Measurements from ENCODE around the gene SH3PXD2A. TPM values are rescaled to one million over a fixed set of nuclear protein-coding genes. Genes with fewer than 3 reads are reported as not detected.
A peak's percentile ranks its signal among the peaks of the same experiment; 100 is the strongest.

The SH3PXD2A gene
- total RNA-seq, 4 donors from 2014 or later = 9.4 to 20.6 (median 11.2) TPM

GRCh38 chr10:103895411-103896186 is 40.2 kb upstream of the SH3PXD2A start:
- no peak for DNase-seq
- Histone ChIP-seq H3K36me3 (peaks cover 26 to 32% of the 10 kb centered on the region in 2 donors), H3K9me3 (no peaks in the 10 kb centered on the region), H3K4me1 (peaks cover 0 to 21% of the 10 kb centered on the region in 2 donors), H3K4me3 (replicated peaks in 1 of 3) (no peak overlapping the region), H3K27me3 (no peaks in the 10 kb centered on the region), H3K27ac (peak overlapping the region; percentile 4 to 78 (median 60))
- intact Hi-C loops (cut with DNase I) = no loop called here
- TF ChIP-seq CTCF (IDR thresholded peaks at IDR 0.05) (no peak), POLR2A (IDR thresholded peaks at IDR 0.05) (no peak)
- WGBS, 2 donors = 57 to 73% methylated on average over 9 of the region's 9 CpGs

GRCh38 chr10:103894441-103894864 is 39.1 kb upstream of the SH3PXD2A start:
- 44 to 54% methylated on average over 4 of the region's 4 CpGs for WGBS, 2 donors
- H3K4me1 ChIP-seq = peaks cover 0 to 21% of the 10 kb centered on the region in 2 donors
- no peaks in the 10 kb centered on the region for H3K27me3 ChIP-seq
- DNase-seq = no peak
- TF ChIP-seq POLR2A (IDR thresholded peaks at IDR 0.05) (no peak), CTCF (IDR thresholded peaks at IDR 0.05) (no peak)
- H3K36me3 ChIP-seq = peaks cover 20 to 32% of the 10 kb centered on the region in 2 donors
- H3K9me3 ChIP-seq = no peaks in the 10 kb centered on the region
- intact Hi-C loops (cut with DNase I) = no loop called here
- peak overlapping the region; percentile 4 to 78 (median 60) for H3K27ac ChIP-seq
- H3K4me3 ChIP-seq (replicated peaks in 1 of 3) = no peak overlapping the region

- peaks cover 0 to 21% of the 10 kb centered on the region in 2 donors for H3K4me1 ChIP-seq
- TF ChIP-seq POLR2A (IDR thresholded peaks at IDR 0.05) (no peak), CTCF (IDR thresholded peaks at IDR 0.05) (no peak)
- H3K36me3 ChIP-seq = peaks cover 15 to 26% of the 10 kb centered on the region in 2 donors
These were observed 38.4 kb upstream of the SH3PXD2A start for GRCh38 chr10:103893817-103894216.

GRCh38 chr10:103892181-103892580 is 36.8 kb upstream of the SH3PXD2A start:
- Histone ChIP-seq H3K27ac (no peak overlapping the region), H3K27me3 (no peaks in the 10 kb centered on the region), H3K4me1 (peaks cover 0 to 24% of the 10 kb centered on the region in 2 donors), H3K4me3 (replicated peaks in 1 of 3) (no peak overlapping the region), H3K9me3 (no peaks in the 10 kb centered on the region), H3K36me3 (peaks cover 2 to 10% of the 10 kb centered on the region in 2 donors)
- no peak for DNase-seq
- intact Hi-C loops (cut with DNase I) = no loop called here
- 93 to 96% methylated on average over 3 of the region's 3 CpGs for WGBS, 2 donors
- TF ChIP-seq CTCF (IDR thresholded peaks at IDR 0.05) = no peak
- no peak for TF ChIP-seq POLR2A (IDR thresholded peaks at IDR 0.05)

More at GRCh38 chr10:103893817-103894216, 38.4 kb upstream of the SH3PXD2A start:
- 45 to 52% methylated on average over 2 of the region's 2 CpGs for whole genome bisulfite sequencing, 2 donors
- Histone ChIP-seq H3K9me3 (no peaks in the 10 kb centered on the region), H3K4me3 (replicated peaks in 1 of 3) (no peak overlapping the region), H3K27ac (peak overlapping the region; percentile 22 to 78 (median 29)), H3K27me3 (no peaks in the 10 kb centered on the region)
- intact Hi-C loops (cut with DNase I) = no loop called here
- no peak for DNase-seq

GRCh38 chr10:103890688-103891087 is 35.3 kb upstream of the SH3PXD2A start:
- no peak for DNase-seq
- 90 to 91% methylated on average over 2 of the region's 2 CpGs for WGBS, 2 donors
- Histone ChIP-seq H3K4me1 (peaks cover 0 to 22% of the 10 kb centered on the region in 2 donors), H3K36me3 (peaks cover 0 to 10% of the 10 kb centered on the region in 2 donors), H3K27me3 (no peaks in the 10 kb centered on the region), H3K9me3 (no peaks in the 10 kb centered on the region), H3K4me3 (replicated peaks in 1 of 3) (no peak overlapping the region), H3K27ac (peak overlapping the region in 1 of 3 donors; percentile 5)
- intact Hi-C loops (cut with DNase I) = no loop called here
- TF ChIP-seq CTCF (IDR thresholded peaks at IDR 0.05) (no peak), POLR2A (IDR thresholded peaks at IDR 0.05) (no peak)
